OCI-LY7 (cell line): Measurements from ENCODE around the gene TRMT10C. TPM values are rescaled to one million over a fixed set of nuclear protein-coding genes. Genes with fewer than 3 reads are reported as not detected.

Experiments
- BruUV-seq: library from RNA; stranded (reverse); fragments of 400-500 nt; replicated peaks from 2 replicates; lab custom pipeline; 2021; lab: Mats Ljungman, UMichigan
- CTCF ChIA-PET: fragments of 300-600 bp; sonication (Branson Sonifier 250); formaldehyde crosslinking; loops from one replicate; lab custom pipeline; 2022; ENCODE audit warnings: antibody characterized with exemption; ENCODE audit not compliant: unreplicated experiment; lab: Charles Lee
- POLR2A ChIA-PET: fragments of 300-600 bp; sonication (Branson Sonifier 250); formaldehyde crosslinking; loops from one replicate; lab custom pipeline; 2022; ENCODE audit warnings: antibody characterized with exemption; lab: Charles Lee
- DNase-seq: peaks from one replicate; pipeline ENCODE4 v3.0.0-alpha.2; 2015; ENCODE audit warnings: low spot score
- H2AFZ ChIP-seq: fragments of 200-600 bp; sonication (generic), shearing (Covaris generic); 2 replicates; pipeline ENCODE4 v1.6.1; 2014; ENCODE audit warnings: mild to moderate bottlenecking, antibody characterized with exemption, low read length, moderate library complexity
- H3K27ac ChIP-seq: fragments of 200-600 bp; sonication (generic); 2 replicates; pipeline ENCODE4 v1.5.1; 2014; ENCODE audit warnings: mixed run types, low read depth, mild to moderate bottlenecking, moderate library complexity, low read length, inconsistent platforms; ENCODE audit not compliant: poor library complexity, severe bottlenecking
- H3K36me3 ChIP-seq: fragments of 200-600 bp; sonication (generic); 2 replicates; pipeline ENCODE4 v1.6.1; 2014; ENCODE audit warnings: mild to moderate bottlenecking, antibody characterized with exemption, low read length, moderate library complexity, mixed read lengths; ENCODE audit not compliant: insufficient read depth
- H3K4me1 ChIP-seq: fragments of 200-600 bp; sonication (generic); 2 replicates; pipeline ENCODE4 v1.5.1; 2014; ENCODE audit warnings: mild to moderate bottlenecking, low read length; ENCODE audit not compliant: insufficient read depth, poor library complexity, severe bottlenecking
- H3K4me2 ChIP-seq: fragments of 200-600 bp; sonication (generic); 2 replicates; pipeline ENCODE4 v1.6.1; 2014; ENCODE audit warnings: mild to moderate bottlenecking, low read length
- H3K4me3 ChIP-seq: fragments of 200-600 bp; sonication (generic); 2 replicates; pipeline ENCODE4 v1.5.1; 2014; ENCODE audit warnings: mild to moderate bottlenecking, low read depth, low read length; ENCODE audit not compliant: poor library complexity, severe bottlenecking
- H3K79me2 ChIP-seq: fragments of 200-600 bp; sonication (generic); 2 replicates; pipeline ENCODE4 v1.6.1; 2016; ENCODE audit warnings: low read depth, mild to moderate bottlenecking, low read length, moderate library complexity, mixed read lengths; ENCODE audit not compliant: insufficient read depth
- H3K9me2 ChIP-seq: fragments of 200-600 bp; sonication (generic); 2 replicates; pipeline ENCODE4 v1.6.1; 2016; ENCODE audit warnings: mild to moderate bottlenecking, low read length, mixed read lengths; ENCODE audit not compliant: insufficient read depth
- H3K9me3 ChIP-seq: fragments of 200-600 bp; sonication (generic); 2 replicates; pipeline ENCODE4 v1.6.1; 2014; ENCODE audit warnings: mild to moderate bottlenecking, mixed run types, low read length, mixed read lengths
- H4K20me1 ChIP-seq: fragments of 200-600 bp; sonication (generic); 2 replicates; pipeline ENCODE4 v1.6.1; 2014; ENCODE audit warnings: mild to moderate bottlenecking, antibody characterized with exemption, low read length, moderate library complexity, mixed read lengths; ENCODE audit not compliant: insufficient read depth
- CTCF ChIP-seq: fragments of 200-600 bp; sonication (generic); conservative IDR thresholded peaks from 2 replicates; pipeline ENCODE4 v1.5.1; 2014; ENCODE audit warnings: mild to moderate bottlenecking, antibody characterized with exemption, low read length, moderate library complexity, mixed read lengths
- EZH2phosphoT487 ChIP-seq: fragments of 200-600 bp; sonication (generic); IDR thresholded peaks from 2 replicates; pipeline ENCODE4 v1.6.1; 2018; ENCODE audit warnings: low read depth, borderline replicate concordance, mild to moderate bottlenecking, mixed run types, antibody characterized with exemption, low read length, moderate library complexity, mixed read lengths
- intact Hi-C: fragments of 100-400 bp; cut with micrococcal nuclease; formaldehyde crosslinking; loops from one replicate; pipeline ENCODE4 v1.10.0; 2022; ENCODE audit not compliant: unreplicated experiment
- total RNA-seq, 2 experiments: library from RNA; depleted of rRNA in 1 of 2; stranded (reverse); fragments of >200 nt in 1 of 2; shearing (Covaris generic) in 1 of 2; gene quantifications; 2 replicates each; pipeline ENCODE4 v1.2.3, GENCODE V29; 2014 to 2022

TRMT10C gene
- total RNA-seq, 2 experiments from 2014 or later, result 23.6 to 29.1 TPM

GRCh38 chr3:101512646-101513418 is 48.8 kb upstream of the TRMT10C start, which contains the start of gene SENP7:
TSS of gene SENP7 (minus strand) at chr3:101513212. CDS start at chr3:101513130, 82 bp downstream.
- CTCF ChIA-PET, result interaction anchor here (1.1 kb wide), 1 partner anchor 9 kb away, joined by 4 read pairs; no protein-coding TSS in a partner anchor
- peak; percentile 86 for DNase-seq
- intact Hi-C loops, result loop anchor here (2.0 kb wide), 2 partner anchors 48 to 164 kb away; partner anchors contain the start of genes TRMT10C and ZBTB11
- no peak for TF ChIP-seq CTCF
- no peak for TF ChIP-seq EZH2phosphoT487
- BruUV-seq, result no TSS peak
- H2AFZ ChIP-seq, result peak within 1 kb of the TSS; percentile 100
- H3K27ac ChIP-seq, result peak within 1 kb of the TSS; percentile 64
- no peaks in the 10 kb centered on the region for H3K9me2 ChIP-seq
- POLR2A ChIA-PET, result interaction anchor here (0.5 to 3.4 kb wide), 12 partner anchors 8 to 716 kb away, joined by 3 to 11 read pairs (median 3); partner anchors contain the start of gene PCNP
- no peaks in the 10 kb centered on the region for H4K20me1 ChIP-seq
- H3K9me3 ChIP-seq, result no peaks in the 10 kb centered on the region
- peaks cover 17% of the 10 kb centered on the region for H3K79me2 ChIP-seq
- no peaks in the 10 kb centered on the region for H3K36me3 ChIP-seq
- H3K4me2 ChIP-seq, result peak within 1 kb of the TSS; percentile 87
- peaks cover 13% of the 10 kb centered on the region for H3K4me1 ChIP-seq
- peak within 1 kb of the TSS; percentile 85 for H3K4me3 ChIP-seq

GRCh38 chr3:101513419-101513986 is 48.2 kb upstream of the TRMT10C start:
- Histone ChIP-seq H3K79me2 (peaks cover 17% of the 10 kb centered on the region), H3K36me3 (no peaks in the 10 kb centered on the region), H3K9me2 (no peaks in the 10 kb centered on the region), H3K4me1 (peaks cover 19% of the 10 kb centered on the region), H3K9me3 (no peaks in the 10 kb centered on the region), H3K4me2 (peak overlapping the region; percentile 87), H3K4me3 (peak overlapping the region; percentile 85), H4K20me1 (no peaks in the 10 kb centered on the region), H2AFZ (peak overlapping the region; percentile 100), H3K27ac (peak overlapping the region; percentile 64)
- ChIA-PET POLR2A (interaction anchor here (0.5 to 3.4 kb wide), 9 partner anchors 8 to 224 kb away, joined by 3 to 11 read pairs (median 3); partner anchors contain the start of genes PCNP and TRMT10C), CTCF (no interaction called here)
- DNase-seq, result no peak
- TF ChIP-seq EZH2phosphoT487 (no peak), CTCF (no peak)
- intact Hi-C loops, result loop anchor here (2.0 kb wide), 2 partner anchors 47 to 163 kb away; partner anchors contain the start of genes TRMT10C and ZBTB11
- BruUV-seq, result TSS peak; percentile 100
